ENCODE results near the gene ATP13A3.

DNA sequence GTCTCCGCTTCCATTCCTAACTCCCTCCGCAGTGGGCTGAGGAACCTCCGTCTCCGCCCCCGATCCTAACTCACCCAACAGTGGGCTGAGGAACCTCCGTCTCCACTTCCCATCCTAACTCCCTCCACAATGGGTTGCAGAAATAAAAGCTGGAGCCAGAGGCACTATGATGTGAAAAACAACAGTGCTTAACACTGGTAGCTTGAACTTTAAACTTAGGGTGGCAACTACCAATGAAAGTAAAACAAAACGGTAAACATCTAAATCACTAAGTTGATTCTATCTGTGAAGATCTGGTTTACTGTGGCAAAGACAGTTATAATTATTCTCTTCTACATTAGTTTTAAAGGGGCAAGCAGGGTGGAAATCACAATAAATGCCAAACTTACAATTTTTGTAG, 61.8 kb downstream of the ATP13A3 start:
- TF ChIP-seq FOXM1 (IDR thresholded peaks at IDR 0.05; ENCODE audit: borderline replicate concordance) (no peak), ELF4 (IDR thresholded peaks at IDR 0.05) (no peak), SP1 (IDR thresholded peaks at IDR 0.05) (no peak)

Measured in HEK293T (cell line).